Nephron (organoid): ENCODE measurements around the gene SYNDIG1L.
A peak's percentile ranks its signal among the peaks of the same experiment; 100 is the strongest.

Experiments
- H3K27ac Mint-ChIP-seq, 3 experiments: 2 replicates each; pipeline ENCODE4 v1.8.0; 2020; ENCODE audit warnings: mixed read lengths in 3 of 3, mild to moderate bottlenecking in 2 of 3, moderate library complexity in 1 of 3
- H3K27me3 Mint-ChIP-seq: 2 replicates; pipeline ENCODE4 v1.8.0; 2021; ENCODE audit warnings: low read depth, mild to moderate bottlenecking, moderate library complexity, mixed read lengths
- H3K36me3 Mint-ChIP-seq: 2 replicates; pipeline ENCODE4 v1.8.0; 2020; ENCODE audit warnings: low read depth, mixed read lengths
- H3K4me1 Mint-ChIP-seq: 2 replicates; pipeline ENCODE4 v1.8.0; 2020; ENCODE audit warnings: mixed read lengths
- H3K4me3 Mint-ChIP-seq, 3 experiments: 2 replicates each; pipeline ENCODE4 v1.8.0; 2020; ENCODE audit warnings: mild to moderate bottlenecking in 3 of 3, mixed read lengths in 3 of 3, moderate library complexity in 2 of 3
- H3K9me3 Mint-ChIP-seq: 2 replicates; pipeline ENCODE4 v1.8.0; 2020; ENCODE audit warnings: mixed read lengths
- CTCF ChIP-seq, 3 experiments: fragments of 200-600 bp; sonication (generic); IDR thresholded peaks; one replicate each; pipeline ENCODE4 v1.5.0; 2021; ENCODE audit warnings: antibody characterized with exemption in 3 of 3; ENCODE audit not compliant: unreplicated experiment in 3 of 3

SYNDIG1L gene

DNA sequence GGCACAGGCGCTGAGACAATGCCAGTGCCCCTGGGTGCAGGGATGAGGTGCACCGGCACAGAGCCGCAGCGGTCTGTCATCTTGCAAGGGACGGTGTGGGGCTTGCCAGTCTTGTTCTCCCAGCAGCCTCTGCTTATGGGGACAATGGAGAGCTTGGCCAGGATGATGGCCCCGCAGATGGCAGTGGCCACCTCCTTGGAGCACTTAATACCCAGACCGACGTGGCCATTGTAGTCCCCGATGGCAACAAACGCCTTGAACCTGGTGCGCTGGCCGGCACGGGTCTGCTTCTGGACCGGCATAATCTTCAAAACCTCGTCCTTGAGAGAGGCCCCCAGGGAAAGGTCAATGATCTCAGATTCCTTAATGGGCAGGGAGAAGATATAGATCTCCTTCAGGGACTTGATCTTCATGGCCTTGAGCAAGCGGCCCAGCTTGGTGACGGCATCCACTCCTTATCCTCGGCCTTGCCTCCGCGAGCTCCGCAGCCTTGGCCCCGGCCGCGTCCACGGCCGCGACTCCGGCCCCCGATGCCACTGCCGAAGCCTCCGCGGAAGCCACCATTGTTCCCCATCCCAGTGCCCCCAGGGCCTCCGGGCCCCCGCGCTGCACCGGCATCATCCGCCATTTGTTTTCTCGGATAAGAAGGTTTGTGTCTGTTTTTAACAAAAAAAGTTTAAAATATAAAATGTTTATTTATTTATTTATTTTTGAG lies 47.9 kb downstream of the SYNDIG1L start:
- Mint-ChIP-seq H3K4me3 (no peak overlapping the region), H3K27me3 (peaks cover 3% of the 10 kb centered on the region), H3K9me3 (peaks cover 3% of the 10 kb centered on the region), H3K27ac (no peak overlapping the region), H3K4me1 (no peaks in the 10 kb centered on the region), H3K36me3 (no peaks in the 10 kb centered on the region)
- TF ChIP-seq CTCF (IDR thresholded peaks at IDR 0.05; ENCODE audit: unreplicated experiment in 3 of 3) = no peak

GRCh38 chr14:74368441-74368840 lies 57.6 kb downstream of the SYNDIG1L start:
- peaks cover 5% of the 10 kb centered on the region for H3K27me3 Mint-ChIP-seq
- TF ChIP-seq CTCF (IDR thresholded peaks at IDR 0.05; ENCODE audit: unreplicated experiment in 3 of 3) = no peak
- H3K36me3 Mint-ChIP-seq = no peaks in the 10 kb centered on the region
- no peak overlapping the region for H3K4me3 Mint-ChIP-seq
- no peaks in the 10 kb centered on the region for H3K9me3 Mint-ChIP-seq
- no peaks in the 10 kb centered on the region for H3K4me1 Mint-ChIP-seq
- no peak overlapping the region for H3K27ac Mint-ChIP-seq

GRCh38 chr14:74368026-74368425 lies 58.0 kb downstream of the SYNDIG1L start:
- Mint-ChIP-seq H3K36me3 (no peaks in the 10 kb centered on the region), H3K9me3 (no peaks in the 10 kb centered on the region), H3K27me3 (peaks cover 5% of the 10 kb centered on the region), H3K27ac (no peak overlapping the region), H3K4me1 (no peaks in the 10 kb centered on the region), H3K4me3 (no peak overlapping the region)
- no peak for TF ChIP-seq CTCF (IDR thresholded peaks at IDR 0.05; ENCODE audit: unreplicated experiment in 3 of 3)

DNA sequence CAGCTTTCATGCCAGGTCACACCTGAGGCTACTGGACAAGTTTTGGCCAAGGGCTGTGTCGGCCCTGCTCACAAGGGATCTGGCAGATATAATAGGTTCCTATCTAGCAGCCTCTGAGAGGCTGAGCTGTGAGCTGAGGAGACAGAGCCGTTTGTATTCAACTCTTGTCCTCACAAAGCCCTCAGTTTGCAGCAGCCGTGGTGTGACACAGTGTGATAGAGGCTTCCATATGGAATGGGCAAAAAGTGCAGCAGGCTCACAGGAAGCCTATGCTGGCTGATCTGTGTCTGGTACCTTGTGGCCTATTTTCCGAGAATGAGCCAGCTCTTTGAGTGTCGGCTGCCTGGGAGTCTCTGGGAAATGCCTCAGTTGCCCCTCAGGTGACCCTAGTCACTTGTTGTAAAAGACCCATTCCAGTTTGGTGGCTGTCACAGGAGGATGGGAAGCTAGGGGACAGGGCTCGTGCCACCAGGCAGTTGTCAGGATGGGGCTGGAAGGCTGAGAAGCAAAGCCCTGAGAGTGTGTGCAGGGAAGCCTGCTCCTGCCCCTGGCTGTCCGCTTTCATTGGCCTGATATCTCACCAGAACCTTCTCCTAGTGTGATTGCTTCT lies 61.6 kb downstream of the SYNDIG1L start:
- H3K4me3 Mint-ChIP-seq = no peak overlapping the region
- H3K4me1 Mint-ChIP-seq = no peaks in the 10 kb centered on the region
- H3K27ac Mint-ChIP-seq = no peak overlapping the region
- H3K9me3 Mint-ChIP-seq = no peaks in the 10 kb centered on the region
- H3K36me3 Mint-ChIP-seq = no peaks in the 10 kb centered on the region
- H3K27me3 Mint-ChIP-seq = peaks cover 8% of the 10 kb centered on the region
- TF ChIP-seq CTCF (IDR thresholded peaks at IDR 0.05; ENCODE audit: unreplicated experiment in 3 of 3) = no peak

- Mint-ChIP-seq H3K36me3 (no peaks in the 10 kb centered on the region), H3K9me3 (no peaks in the 10 kb centered on the region), H3K27ac (no peak overlapping the region), H3K27me3 (peaks cover 8% of the 10 kb centered on the region), H3K4me3 (no peak overlapping the region), H3K4me1 (no peaks in the 10 kb centered on the region)
- TF ChIP-seq CTCF (IDR thresholded peaks at IDR 0.05; ENCODE audit: unreplicated experiment in 3 of 3) = peak; percentile 84 to 93 (median 93)
Observed at GRCh38 chr14:74362361-74362915, 63.6 kb downstream of the SYNDIG1L start.
